NCI-H1417 (cell line): ENCODE data around the gene HSD3B1.
"Not testable (repeated sequence)": the region's sequence is repeated elsewhere in the genome, so short reads cannot be mapped to it uniquely, and the experiment has no call there.

Experiments
- DNase-seq, 3 experiments: peaks; one replicate each; lab custom pipeline; 2025; lab: John Stamatoyannopoulos, UW

Gene HSD3B1

DNA sequence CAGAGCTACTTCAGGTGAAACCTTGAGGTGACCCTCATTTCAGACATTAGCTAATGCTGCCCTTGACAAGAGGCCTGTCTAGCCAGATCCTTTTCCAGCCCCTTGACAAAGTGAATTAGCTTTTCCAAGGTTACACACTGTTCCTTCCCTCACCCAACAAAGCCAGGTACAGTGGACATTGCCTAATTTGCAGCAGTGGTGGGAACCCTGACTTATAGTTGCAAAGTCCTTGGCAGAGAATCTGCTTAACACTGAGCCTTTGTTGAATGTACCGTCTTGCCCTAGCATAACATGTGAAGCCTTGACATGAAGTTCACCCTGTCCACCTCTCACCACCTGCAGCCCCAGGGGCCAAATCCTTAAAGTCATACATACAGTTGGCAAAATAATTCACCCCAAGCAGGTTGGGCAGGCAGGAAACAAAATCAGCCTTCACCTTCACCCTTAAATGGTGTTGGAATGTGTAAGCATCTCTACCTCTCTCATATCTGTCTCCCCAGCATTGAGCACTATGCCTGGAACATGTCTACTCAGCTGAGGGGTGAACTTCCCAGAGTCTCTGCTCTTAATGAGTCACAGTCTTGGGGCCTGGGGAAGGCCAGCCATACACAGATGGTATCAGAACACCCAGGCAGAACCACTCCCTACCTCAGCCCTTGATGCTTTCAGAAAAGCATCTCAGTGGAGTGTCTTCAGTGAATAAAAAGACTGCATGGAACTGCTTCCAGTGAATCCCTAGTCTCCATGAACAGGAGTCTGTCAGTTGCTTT is 46.5 kb downstream of the HSD3B1 start:
- DNase-seq = peak in 1 of 3 experiments; percentile 28

GRCh38 chr1:119554183-119554582 is 47.2 kb downstream of the HSD3B1 start:
- DNase-seq = peak; percentile 77 to 97 (median 86)

DNA sequence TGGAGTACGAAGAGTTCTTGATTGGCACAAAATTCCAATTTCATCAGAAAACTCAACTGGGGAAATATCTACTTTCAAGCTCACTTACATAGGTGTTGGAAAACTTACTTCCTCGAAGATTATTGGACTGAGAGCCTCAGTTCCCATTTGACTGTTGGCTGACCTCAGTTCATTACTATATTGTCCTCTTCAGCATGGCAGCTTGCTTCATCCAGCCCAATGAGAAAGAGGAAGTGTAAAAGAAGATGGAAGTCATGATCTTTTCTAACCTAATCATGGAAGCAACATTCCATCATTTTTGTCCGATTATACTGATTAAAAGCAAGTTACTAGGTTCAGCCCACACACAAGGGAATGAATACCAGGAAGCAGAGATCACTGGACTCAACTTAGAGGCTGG is 49.4 kb downstream of the HSD3B1 start:
- no peak for DNase-seq

GRCh38 chr1:119560402-119560801 is 53.4 kb downstream of the HSD3B1 start:
- DNase-seq = not testable (repeated sequence)

GRCh38 chr1:119564548-119564947 is 57.5 kb downstream of the HSD3B1 start:
- DNase-seq = no peak
